ENCODE data around the gene RNF5. TPM values are rescaled to one million over a fixed set of nuclear protein-coding genes. Genes with fewer than 3 reads are reported as not detected.

The RNF5 gene
- total and polyA plus RNA-seq, 2 donors (not counting 1 experiment from before 2014, with no cell fraction given), result 25.5 to 40.7 TPM

- peak overlapping the region; percentile 86 for H2AFZ ChIP-seq (ENCODE audit: insufficient read depth, low read depth, low read length, poor library complexity, severe bottlenecking)
- POLR2A ChIA-PET, result interaction anchor here (0.7 to 3.0 kb wide), 8 partner anchors 11 to 794 kb away, joined by 3 to 25 read pairs (median 7); partner anchors contain the start of genes FKBPL, GPSM3 and PBX2
- H3K4me3 ChIP-seq (ENCODE audit: control extremely low read depth in 1 of 5, extremely low read depth in 1 of 5, insufficient read depth in 1 of 5, low read depth in 2 of 5, low read length in 4 of 5), result peak overlapping the region; percentile 68 to 82 (median 75)
- CTCF ChIA-PET, result interaction anchor here (0.9 to 1.4 kb wide), 4 partner anchors 14 to 59 kb away, joined by 3 to 6 read pairs (median 4); no protein-coding TSS in a partner anchor
- H3K4me1 Mint-ChIP-seq, result peaks cover 71% of the 10 kb centered on the region
- ATAC-seq (ENCODE audit: low read depth) (no peak), DNase-seq (no peak)
- peak overlapping the region; percentile 93 for H3K4me2 ChIP-seq (replicated peaks; ENCODE audit: low read depth, low read length, poor library complexity, severe bottlenecking)
- no peaks in the 10 kb centered on the region for H3K27me3 Mint-ChIP-seq
- H4K20me1 ChIP-seq (ENCODE audit: control insufficient read depth, insufficient read depth, low read length, poor library complexity, severe bottlenecking), result no peaks in the 10 kb centered on the region
- no peaks in the 10 kb centered on the region for H3K9me3 ChIP-seq (ENCODE audit: control extremely low read depth in 1 of 3, control insufficient read depth in 2 of 3, insufficient read depth in 1 of 3, low read length in 2 of 3)
- WGBS (ENCODE audit: insufficient coverage), result 0% methylated on average over 11 of the region's 20 CpGs
- peaks cover 34 to 50% of the 10 kb centered on the region in 2 donors for H3K4me1 ChIP-seq (ENCODE audit: control insufficient read depth in 2 of 2, insufficient read depth in 2 of 2, low read length in 2 of 2)
- no peak for TF ChIP-seq CTCF (IDR thresholded peaks at IDR 0.05)
- TF ChIP-seq EZH2 (IDR thresholded peaks at IDR 0.05; ENCODE audit: borderline replicate concordance, insufficient read depth, low read depth, low read length, poor library complexity, severe bottlenecking), result no peak
- H3K9me3 Mint-ChIP-seq (ENCODE audit: insufficient read depth), result no peaks in the 10 kb centered on the region
- H3K9ac ChIP-seq (ENCODE audit: low read length), result peak overlapping the region; percentile 81
- intact Hi-C loops (cut with micrococcal nuclease), result loop anchor here (5.0 kb wide), 6 partner anchors 220 to 1395 kb away; partner anchors contain the start of genes CSNK2B, HSD17B8, LY6G5B and NELFE
- H3K27ac Mint-ChIP-seq, result peak overlapping the region; percentile 99
- H3K27me3 ChIP-seq (replicated peaks in 1 of 4; ENCODE audit: control extremely low read depth in 1 of 4, control insufficient read depth in 3 of 4, insufficient read depth in 4 of 4, low read length in 3 of 4), result no peaks in the 10 kb centered on the region
- H3K4me3 Mint-ChIP-seq, result peak overlapping the region; percentile 97
- H3K27ac ChIP-seq (ENCODE audit: low read length in 2 of 2), result peak overlapping the region; percentile 97 to 98
- H3K79me2 ChIP-seq (ENCODE audit: control insufficient read depth, insufficient read depth, low read length), result peaks cover 25% of the 10 kb centered on the region
- peaks cover 0 to 20% of the 10 kb centered on the region in 2 experiments for H3K36me3 ChIP-seq (replicated peaks in 1 of 2; ENCODE audit: control extremely low read depth in 1 of 2, control insufficient read depth in 1 of 2, extremely low read depth in 1 of 2, insufficient read depth in 2 of 2, low read length in 1 of 2)
Observed at GRCh38 chr6:32177183-32177787, 920 bp upstream of the RNF5 start.

Measured in B cell (primary cell).